ENCODE results near the gene TOMM6.

DNA sequence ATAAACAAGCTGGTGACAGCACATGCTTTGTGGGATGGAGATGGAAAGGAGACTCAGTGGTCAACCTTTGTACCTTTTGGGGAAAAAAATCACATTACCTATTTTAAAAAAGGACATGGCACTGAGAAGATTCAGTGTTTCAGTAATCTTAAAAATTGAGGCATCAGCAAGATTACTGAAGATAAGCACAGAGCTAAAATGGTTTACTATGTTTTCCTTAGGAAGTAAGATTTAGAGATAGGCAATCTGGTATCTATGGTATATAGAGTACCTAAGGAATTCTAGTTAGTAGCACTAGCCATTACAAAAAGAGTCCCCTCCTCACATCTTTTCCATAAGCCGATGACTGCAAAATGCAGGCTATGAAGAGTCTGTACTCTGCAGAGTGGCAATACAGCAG is 35.7 kb downstream of the TOMM6 start:
- TF ChIP-seq, protein P1, sequence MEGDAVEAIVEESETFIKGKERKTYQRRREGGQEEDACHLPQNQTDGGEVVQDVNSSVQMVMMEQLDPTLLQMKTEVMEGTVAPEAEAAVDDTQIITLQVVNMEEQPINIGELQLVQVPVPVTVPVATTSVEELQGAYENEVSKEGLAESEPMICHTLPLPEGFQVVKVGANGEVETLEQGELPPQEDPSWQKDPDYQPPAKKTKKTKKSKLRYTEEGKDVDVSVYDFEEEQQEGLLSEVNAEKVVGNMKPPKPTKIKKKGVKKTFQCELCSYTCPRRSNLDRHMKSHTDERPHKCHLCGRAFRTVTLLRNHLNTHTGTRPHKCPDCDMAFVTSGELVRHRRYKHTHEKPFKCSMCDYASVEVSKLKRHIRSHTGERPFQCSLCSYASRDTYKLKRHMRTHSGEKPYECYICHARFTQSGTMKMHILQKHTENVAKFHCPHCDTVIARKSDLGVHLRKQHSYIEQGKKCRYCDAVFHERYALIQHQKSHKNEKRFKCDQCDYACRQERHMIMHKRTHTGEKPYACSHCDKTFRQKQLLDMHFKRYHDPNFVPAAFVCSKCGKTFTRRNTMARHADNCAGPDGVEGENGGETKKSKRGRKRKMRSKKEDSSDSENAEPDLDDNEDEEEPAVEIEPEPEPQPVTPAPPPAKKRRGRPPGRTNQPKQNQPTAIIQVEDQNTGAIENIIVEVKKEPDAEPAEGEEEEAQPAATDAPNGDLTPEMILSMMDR (IDR thresholded peaks at IDR 0.05) = no peak
- TF ChIP-seq POLR2A (IDR thresholded peaks at IDR 0.05) = no peak

Measured in thyroid gland (tissue), 4 donors.